Measurements from ENCODE around the gene SCYL3. TPM values are rescaled to one million over a fixed set of nuclear protein-coding genes. Genes with fewer than 3 reads are reported as not detected.

The SCYL3 gene
- total RNA-seq, 2 experiments from 2014 or later: 3.5 to 3.6 TPM

DNA sequence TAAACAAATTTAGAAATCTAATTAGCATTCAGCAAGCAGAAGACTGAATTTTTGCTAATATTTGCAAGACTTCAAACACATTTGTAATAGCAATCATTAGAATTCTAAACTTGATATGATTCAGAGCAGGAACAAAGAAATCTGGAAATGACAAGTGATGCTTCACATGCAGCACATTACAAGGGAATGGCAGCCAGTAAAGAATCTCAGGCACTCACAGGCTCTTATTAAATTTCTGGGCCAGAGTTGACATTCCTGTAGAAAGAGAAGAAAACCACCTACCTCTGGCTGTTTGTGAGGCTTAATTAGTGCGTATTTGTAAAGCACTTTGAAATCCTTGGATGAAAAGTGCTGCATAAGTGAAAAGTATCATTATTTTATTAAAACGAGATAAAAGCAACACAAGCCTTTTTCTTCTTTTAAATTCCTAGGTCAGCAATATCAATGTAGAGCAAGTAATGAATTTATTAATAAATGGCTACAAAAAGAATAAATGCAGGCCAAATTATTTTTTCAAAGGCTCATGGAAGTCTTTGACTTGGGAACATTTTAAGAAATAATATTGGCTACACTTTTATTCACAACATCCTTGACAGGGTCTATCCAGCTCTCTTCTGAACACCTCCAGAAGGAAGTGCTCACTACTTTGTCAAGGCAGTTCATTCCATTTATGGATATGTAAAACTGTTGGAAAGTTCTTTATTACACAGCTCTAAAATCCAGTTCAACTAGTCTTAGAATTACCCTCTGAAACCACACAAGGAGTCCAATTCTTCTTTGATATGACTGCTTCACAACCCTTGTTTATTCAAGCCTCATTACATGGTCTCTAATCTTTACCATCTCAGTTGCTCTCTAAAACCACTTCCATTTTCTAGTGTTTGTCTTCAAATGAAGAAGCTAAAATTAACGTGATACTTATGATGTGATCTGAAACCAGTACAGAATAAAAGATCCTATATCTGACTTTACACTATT is 32.1 kb upstream of the SCYL3 start:
- peak; percentile 54 for ATAC-seq (ENCODE audit: poor library complexity)
- H3K27ac Mint-ChIP-seq: peak overlapping the region; percentile 12

DNA sequence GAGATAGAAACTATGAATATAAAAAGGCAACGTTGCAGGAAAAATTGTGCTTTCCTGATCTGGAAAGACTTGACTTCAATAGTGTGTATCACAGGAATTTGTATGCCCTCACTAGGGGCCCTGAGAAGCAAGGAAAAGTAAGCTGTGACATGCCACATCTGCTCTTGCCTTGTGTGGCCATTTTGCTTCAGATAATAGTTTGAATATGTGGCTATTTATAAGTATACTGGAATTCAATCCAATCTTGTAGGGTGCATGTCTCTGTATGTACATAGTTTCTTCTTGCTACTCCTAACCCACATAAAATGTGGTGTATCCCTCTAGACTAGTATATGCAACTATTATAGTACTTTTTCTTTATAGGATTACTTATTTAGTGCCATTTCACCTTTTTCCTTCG is 31.1 kb upstream of the SCYL3 start:
- H3K27ac Mint-ChIP-seq: no peak overlapping the region
- no peaks in the 10 kb centered on the region for H3K27me3 ChIP-seq (ENCODE audit: control insufficient read depth in 1 of 2, insufficient read depth in 2 of 2, low read length in 2 of 2)
- no peak for ATAC-seq (ENCODE audit: poor library complexity)
- TF ChIP-seq, protein P1, sequence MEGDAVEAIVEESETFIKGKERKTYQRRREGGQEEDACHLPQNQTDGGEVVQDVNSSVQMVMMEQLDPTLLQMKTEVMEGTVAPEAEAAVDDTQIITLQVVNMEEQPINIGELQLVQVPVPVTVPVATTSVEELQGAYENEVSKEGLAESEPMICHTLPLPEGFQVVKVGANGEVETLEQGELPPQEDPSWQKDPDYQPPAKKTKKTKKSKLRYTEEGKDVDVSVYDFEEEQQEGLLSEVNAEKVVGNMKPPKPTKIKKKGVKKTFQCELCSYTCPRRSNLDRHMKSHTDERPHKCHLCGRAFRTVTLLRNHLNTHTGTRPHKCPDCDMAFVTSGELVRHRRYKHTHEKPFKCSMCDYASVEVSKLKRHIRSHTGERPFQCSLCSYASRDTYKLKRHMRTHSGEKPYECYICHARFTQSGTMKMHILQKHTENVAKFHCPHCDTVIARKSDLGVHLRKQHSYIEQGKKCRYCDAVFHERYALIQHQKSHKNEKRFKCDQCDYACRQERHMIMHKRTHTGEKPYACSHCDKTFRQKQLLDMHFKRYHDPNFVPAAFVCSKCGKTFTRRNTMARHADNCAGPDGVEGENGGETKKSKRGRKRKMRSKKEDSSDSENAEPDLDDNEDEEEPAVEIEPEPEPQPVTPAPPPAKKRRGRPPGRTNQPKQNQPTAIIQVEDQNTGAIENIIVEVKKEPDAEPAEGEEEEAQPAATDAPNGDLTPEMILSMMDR (IDR thresholded peaks at IDR 0.05): no peak
- H3K36me3 ChIP-seq (ENCODE audit: insufficient read depth, low read length): no peaks in the 10 kb centered on the region
- H3K36me3 Mint-ChIP-seq (ENCODE audit: low read depth): peaks cover 15% of the 10 kb centered on the region
- H3K9me3 ChIP-seq (ENCODE audit: control insufficient read depth in 1 of 2, insufficient read depth in 1 of 2, low read length in 2 of 2): no peaks in the 10 kb centered on the region
- POLR2A ChIA-PET: no interaction called here
- no peak overlapping the region for H3K4me3 ChIP-seq (ENCODE audit: low read length)
- CTCF ChIA-PET: no interaction called here
- H3K4me1 ChIP-seq (ENCODE audit: insufficient read depth, low read length): no peaks in the 10 kb centered on the region
- H3K4me3 Mint-ChIP-seq: no peak overlapping the region
- no peaks in the 10 kb centered on the region for H3K9me3 Mint-ChIP-seq
- DNase-seq: no peak
- intact Hi-C loops (cut with DNase I, micrococcal nuclease): loop anchor here (5.0 to 10.0 kb wide), 4 partner anchors 48 to 1387 kb away; partner anchors contain the start of genes FMO4 (in 1 of the 2) and GORAB (in 1 of the 2)
- H3K27ac ChIP-seq (ENCODE audit: low read depth in 1 of 2, low read length in 2 of 2): no peak overlapping the region
- H3K27me3 Mint-ChIP-seq: no peaks in the 10 kb centered on the region
- H3K4me1 Mint-ChIP-seq (ENCODE audit: low read depth): peaks cover 10% of the 10 kb centered on the region

More for the DNA sequence above, 32.1 kb upstream of the SCYL3 start:
- Mint-ChIP-seq H3K27me3 (no peaks in the 10 kb centered on the region), H3K4me1 (ENCODE audit: low read depth) (peaks cover 10% of the 10 kb centered on the region), H3K4me3 (no peak overlapping the region), H3K9me3 (no peaks in the 10 kb centered on the region), H3K36me3 (ENCODE audit: low read depth) (peaks cover 9% of the 10 kb centered on the region)
- DNase-seq: peak in 2 of 14 experiments; percentile 7 to 39
- no peaks in the 10 kb centered on the region for H3K27me3 ChIP-seq (ENCODE audit: control insufficient read depth in 1 of 2, insufficient read depth in 2 of 2, low read length in 2 of 2)
- H3K36me3 ChIP-seq (ENCODE audit: insufficient read depth, low read length): no peaks in the 10 kb centered on the region
- no peaks in the 10 kb centered on the region for H3K9me3 ChIP-seq (ENCODE audit: control insufficient read depth in 1 of 2, insufficient read depth in 1 of 2, low read length in 2 of 2)
- TF ChIP-seq, protein P1 (IDR thresholded peaks at IDR 0.05): no peak
- no peaks in the 10 kb centered on the region for H3K4me1 ChIP-seq (ENCODE audit: insufficient read depth, low read length)
- POLR2A ChIA-PET: interaction anchor here (1.3 kb wide), 1 partner anchor 32 kb away, joined by 7 read pairs; the partner anchor contains the start of gene SCYL3
- CTCF ChIA-PET: no interaction called here
- intact Hi-C loops (cut with DNase I, micrococcal nuclease): loop anchor here (5.0 to 10.0 kb wide), 4 partner anchors 48 to 1387 kb away; partner anchors contain the start of genes FMO4 (in 1 of the 2) and GORAB (in 1 of the 2)
- no peak overlapping the region for H3K4me3 ChIP-seq (ENCODE audit: low read length)
- H3K27ac ChIP-seq (ENCODE audit: low read depth in 1 of 2, low read length in 2 of 2): no peak overlapping the region

DNA sequence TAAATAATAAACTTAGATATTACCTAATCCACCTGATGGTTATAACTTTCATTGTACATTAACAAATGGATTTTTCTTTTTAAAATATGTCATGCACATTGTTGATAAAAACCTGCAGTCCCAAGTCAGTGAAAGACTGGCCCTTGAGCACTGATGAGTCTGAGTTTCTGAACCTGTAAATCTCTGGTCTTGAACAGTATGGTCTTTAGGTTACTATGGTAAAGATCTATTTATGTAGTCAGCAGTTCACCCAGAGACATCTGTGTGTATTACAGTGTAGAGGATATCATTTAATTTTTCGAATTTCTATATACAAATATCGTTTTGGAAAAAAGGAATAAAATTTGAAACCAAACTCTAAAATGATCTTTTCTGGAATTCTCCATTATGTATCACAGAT is 30.4 kb upstream of the SCYL3 start:
- intact Hi-C loops (cut with DNase I, micrococcal nuclease): loop anchor here in 1 of 2 experiments (10.0 kb wide), 1 partner anchor 611 kb away; the partner anchor contains the start of gene GORAB
- peaks cover 22% of the 10 kb centered on the region for H3K36me3 Mint-ChIP-seq (ENCODE audit: low read depth)
- ChIA-PET POLR2A (no interaction called here), CTCF (interaction anchor here (1.1 kb wide), 1 partner anchor 1005 kb away, joined by 3 read pairs; no protein-coding TSS in a partner anchor)
- no peak overlapping the region for H3K4me3 ChIP-seq (ENCODE audit: low read length)
- H3K9me3 Mint-ChIP-seq: no peaks in the 10 kb centered on the region
- peaks cover 10% of the 10 kb centered on the region for H3K4me1 Mint-ChIP-seq (ENCODE audit: low read depth)
- no peak overlapping the region for H3K27ac Mint-ChIP-seq
- no peaks in the 10 kb centered on the region for H3K27me3 ChIP-seq (ENCODE audit: control insufficient read depth in 1 of 2, insufficient read depth in 2 of 2, low read length in 2 of 2)
- H3K27ac ChIP-seq (ENCODE audit: low read depth in 1 of 2, low read length in 2 of 2): no peak overlapping the region
- H3K4me1 ChIP-seq (ENCODE audit: insufficient read depth, low read length): no peaks in the 10 kb centered on the region
- no peaks in the 10 kb centered on the region for H3K36me3 ChIP-seq (ENCODE audit: insufficient read depth, low read length)
- H3K27me3 Mint-ChIP-seq: no peaks in the 10 kb centered on the region
- ATAC-seq (ENCODE audit: poor library complexity) (no peak), DNase-seq (no peak)
- no peaks in the 10 kb centered on the region for H3K9me3 ChIP-seq (ENCODE audit: control insufficient read depth in 1 of 2, insufficient read depth in 1 of 2, low read length in 2 of 2)
- no peak overlapping the region for H3K4me3 Mint-ChIP-seq
- TF ChIP-seq, protein P1 (IDR thresholded peaks at IDR 0.05): no peak
